Stimulated activated CD4-positive, alpha-beta T cell treated with anti-CD3 and anti-CD28 coated beads, Interleukin-4, amount 100 ng/mL, for 48 hours (primary cell): ENCODE results near the gene DNAJB6.

ENCODE experiments used
- DNase-seq, 2 donors: peaks; one replicate each; pipeline ENCODE4 v3.0.0-alpha.2; 2020; ENCODE audit warnings: low read depth in 2 of 2

Gene DNAJB6

GRCh38 chr7:157368955-157369354 lies 32.2 kb downstream of the DNAJB6 start:
- no peak for DNase-seq

- DNase-seq = no peak
Observed at GRCh38 chr7:157370742-157371141, 33.9 kb downstream of the DNAJB6 start.

GRCh38 chr7:157371296-157371695 lies 34.5 kb downstream of the DNAJB6 start:
- DNase-seq = no peak

GRCh38 chr7:157372300-157373232 lies 35.8 kb downstream of the DNAJB6 start:
- no peak for DNase-seq

DNA sequence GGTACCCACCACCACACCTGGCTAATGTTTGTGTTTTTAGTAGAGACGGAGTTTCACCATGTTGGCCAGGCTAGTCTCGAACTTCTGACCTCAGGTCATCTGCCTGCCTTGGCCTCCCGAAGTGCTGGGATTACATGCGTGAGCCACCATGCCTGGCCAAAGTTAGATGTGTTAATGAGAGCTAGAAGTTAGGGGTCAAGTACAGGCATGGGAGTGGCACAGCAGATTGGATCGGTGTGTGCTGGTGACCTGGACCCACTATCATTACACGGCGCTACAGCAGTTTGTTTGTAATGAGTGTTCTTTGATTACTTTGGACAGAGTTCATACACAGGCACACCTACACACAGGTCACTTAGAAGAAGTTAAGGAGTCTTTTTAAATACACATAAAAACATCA lies 36.7 kb downstream of the DNAJB6 start:
- DNase-seq = no peak

DNA sequence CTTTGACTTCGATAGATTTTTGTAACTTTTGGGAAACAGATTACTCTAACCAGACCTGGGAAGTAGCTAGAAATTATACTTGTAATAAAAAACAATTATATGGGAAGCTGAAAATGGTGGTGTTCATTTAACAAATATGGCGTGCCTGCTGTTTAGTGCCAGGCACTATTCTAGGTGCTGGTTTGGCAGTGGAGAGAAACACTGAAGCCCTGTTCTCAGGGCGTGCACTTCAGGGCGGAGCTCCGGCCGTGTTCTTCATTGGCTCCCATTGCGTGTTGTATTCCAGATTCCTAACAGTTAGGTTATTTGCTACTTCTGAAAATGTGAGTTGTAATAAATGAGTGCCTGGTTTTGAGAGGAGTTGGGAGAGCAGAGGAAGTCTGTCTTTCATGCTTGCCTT lies 38.6 kb downstream of the DNAJB6 start:
- no peak for DNase-seq

- no peak for DNase-seq
Observed at GRCh38 chr7:157377436-157378124, 40.8 kb downstream of the DNAJB6 start.

- DNase-seq = no peak
Observed at GRCh38 chr7:157378390-157378789, 41.6 kb downstream of the DNAJB6 start.

DNA sequence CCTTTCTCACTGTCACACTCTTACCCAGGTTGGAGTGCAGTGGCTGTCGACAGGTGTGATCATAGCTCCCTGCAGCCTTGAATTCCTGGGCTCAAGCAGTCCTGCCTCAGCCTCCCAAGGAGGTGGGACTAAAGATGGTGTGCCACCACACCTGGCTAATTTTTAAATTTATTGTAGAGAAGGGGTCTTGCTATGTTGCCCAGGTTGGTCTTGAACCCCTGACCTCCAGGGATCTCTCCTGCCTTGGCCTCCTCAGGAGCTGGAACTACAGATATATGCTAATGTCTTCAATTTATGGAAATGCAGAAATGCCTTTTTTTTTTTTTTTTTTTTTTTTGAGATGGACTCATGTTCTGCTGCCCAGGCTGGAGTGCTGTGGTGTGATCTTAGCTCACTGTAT lies 42.7 kb downstream of the DNAJB6 start:
- no peak for DNase-seq

DNA sequence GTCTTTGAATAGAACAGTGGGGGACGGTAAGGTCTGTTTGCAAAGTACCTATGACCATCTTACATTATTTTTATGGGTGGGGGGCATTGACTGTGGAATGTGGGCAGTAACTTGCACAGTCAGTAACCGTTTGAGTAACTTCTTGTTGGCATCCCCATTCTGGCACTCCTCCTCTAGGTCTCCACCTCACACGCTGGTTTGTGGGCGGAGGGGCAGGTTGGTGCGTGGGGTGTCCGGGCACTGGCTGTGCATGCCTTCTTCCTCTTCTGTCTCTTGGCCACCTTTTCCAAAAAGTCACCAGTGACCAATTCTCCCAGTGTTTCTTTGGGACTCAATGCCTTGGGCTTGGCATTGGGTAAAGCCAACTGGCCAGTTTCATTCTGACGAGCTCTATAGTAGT lies 43.6 kb downstream of the DNAJB6 start:
- DNase-seq = no peak

DNA sequence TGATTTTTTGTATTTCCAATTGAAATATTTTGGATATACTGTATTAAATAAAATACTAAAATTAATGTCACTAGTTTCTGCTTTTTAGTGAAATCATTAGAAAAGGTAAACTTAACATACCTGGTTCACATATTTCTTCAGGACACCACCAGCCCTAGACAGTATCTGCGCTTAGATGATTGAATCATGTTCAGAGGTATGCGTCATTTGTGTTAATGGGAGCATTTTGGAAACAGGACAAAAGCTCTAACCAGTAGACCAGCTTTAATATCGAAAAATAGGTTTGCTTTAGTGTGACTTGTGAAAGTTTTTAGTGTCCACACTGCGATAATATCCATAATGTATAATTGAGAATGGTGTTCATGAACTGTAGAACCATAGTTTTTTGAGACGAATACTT lies 47.1 kb downstream of the DNAJB6 start:
- no peak for DNase-seq

GRCh38 chr7:157384301-157384700 lies 47.5 kb downstream of the DNAJB6 start:
- DNase-seq = no peak

DNA sequence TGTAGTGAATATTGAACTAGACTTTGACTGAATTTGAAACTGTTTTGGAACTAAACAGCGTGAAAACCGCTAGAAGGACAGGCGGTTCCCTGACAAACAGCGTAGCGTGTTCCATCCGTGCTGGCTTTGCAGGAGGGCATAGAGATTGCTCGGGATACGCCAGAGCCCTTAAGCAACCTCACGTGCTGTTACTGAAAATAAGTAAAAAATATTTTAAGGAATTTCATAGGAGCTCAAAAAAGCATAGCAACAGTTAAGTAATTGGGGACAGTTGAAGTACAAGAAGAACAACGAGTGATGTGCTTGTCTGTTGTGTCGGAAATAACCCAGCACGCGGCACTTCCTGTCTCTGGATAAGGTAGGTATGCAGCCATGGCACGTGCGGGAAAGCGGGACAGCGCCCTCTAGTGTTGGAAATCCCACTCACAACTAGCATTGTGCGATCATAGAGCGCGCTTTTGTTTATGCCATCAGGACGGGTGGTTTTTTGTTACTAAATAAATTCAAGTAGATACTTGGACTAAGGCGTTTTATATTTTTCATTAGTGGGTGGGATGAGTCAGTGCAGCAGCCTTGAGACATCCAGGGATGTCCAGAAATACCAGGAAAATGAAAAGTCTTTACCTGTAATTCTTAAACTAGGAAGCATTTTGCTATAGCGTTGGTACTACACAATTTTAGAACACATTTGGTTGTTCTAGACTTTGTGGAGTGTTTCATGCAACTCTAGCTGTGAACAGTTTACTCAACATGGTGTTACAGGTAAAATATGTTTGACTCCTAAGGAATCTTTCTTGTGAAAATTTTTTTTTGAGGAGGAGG lies 50.4 kb downstream of the DNAJB6 start:
- peak; percentile 81 to 87 for DNase-seq

GRCh38 chr7:157388301-157388700 lies 51.5 kb downstream of the DNAJB6 start:
- no peak for DNase-seq

GRCh38 chr7:157389951-157390730 lies 53.3 kb downstream of the DNAJB6 start:
- DNase-seq = peak in 1 of 2 donors; percentile 7

- DNase-seq = no peak
Observed at GRCh38 chr7:157391036-157391710, 54.4 kb downstream of the DNAJB6 start.

GRCh38 chr7:157392256-157393037 lies 55.6 kb downstream of the DNAJB6 start:
- DNase-seq = no peak

- DNase-seq = no peak
Observed at GRCh38 chr7:157394246-157395191, 57.7 kb downstream of the DNAJB6 start.

GRCh38 chr7:157395206-157395605 lies 58.4 kb downstream of the DNAJB6 start:
- DNase-seq = no peak
